B cell (primary cell): ENCODE data around the gene EDAR. TPM values are rescaled to one million over a fixed set of nuclear protein-coding genes. Genes with fewer than 3 reads are reported as not detected.

Source experiments
- ATAC-seq: fragments of 200-7000 bp; cut with Tn5 transposase; one replicate; pipeline ENCODE4 v1.10.0; 2021; ENCODE audit warnings: low read depth, mild to moderate bottlenecking, moderate number of reproducible peaks, moderate library complexity
- CTCF ChIA-PET: fragments of 350-600 bp; sonication (Branson Sonifier 250); formaldehyde crosslinking; loops from one replicate; lab custom pipeline; 2021; ENCODE audit warnings: antibody characterized with exemption, inconsistent platforms; lab: Charles Lee
- POLR2A ChIA-PET: fragments of 350-600 bp; sonication (Branson Sonifier 250); formaldehyde crosslinking; loops from one replicate; lab custom pipeline; 2021; ENCODE audit warnings: antibody characterized with exemption; lab: Charles Lee
- DNase-seq: peaks from one replicate; pipeline ENCODE4 v3.0.0; 2013
- H2AFZ ChIP-seq: 2 replicates; pipeline ENCODE4 v1.6.1; 2012; ENCODE audit warnings: mild to moderate bottlenecking, low read depth, low read length; ENCODE audit not compliant: insufficient read depth, poor library complexity, severe bottlenecking
- H3K27ac ChIP-seq, 2 donors: 1 replicate in 1 of 2; 2 replicates in 1 of 2; pipeline ENCODE4 v1.5.1; 2012 to 2013; ENCODE audit warnings: low read length in 2 of 2, mild to moderate bottlenecking in 2 of 2, moderate library complexity in 1 of 2
- H3K27me3 ChIP-seq, 4 experiments: fragments of 200-600 bp in 1 of 4; sonication (generic) in 1 of 4; replicated peaks in 1 of 4; 1 replicate in 2 of 4; 2 replicates in 2 of 4; pipeline versions ENCODE4 v1.6.1 to v1.7.0; 2013 to 2016; ENCODE audit warnings: low read length in 3 of 4, mild to moderate bottlenecking in 2 of 4, mixed read lengths in 1 of 4, moderate library complexity in 1 of 4; ENCODE audit not compliant: insufficient read depth in 4 of 4, control insufficient read depth in 3 of 4; ENCODE audit errors: control extremely low read depth in 1 of 4
- H3K36me3 ChIP-seq, 2 experiments: replicated peaks in 1 of 2; 1 replicate in 1 of 2; 2 replicates in 1 of 2; pipeline versions ENCODE4 v1.6.1 to v1.7.1; 2013; ENCODE audit warnings: low read length in 1 of 2; ENCODE audit not compliant: insufficient read depth in 2 of 2, control insufficient read depth in 1 of 2; ENCODE audit errors: control extremely low read depth in 1 of 2, extremely low read depth in 1 of 2
- H3K4me1 ChIP-seq, 2 donors: fragments of 200-600 bp in 1 of 2; sonication (generic) in 1 of 2; 1 replicate in 1 of 2; 2 replicates in 1 of 2; pipeline versions ENCODE4 v1.5.1 to v1.6.1; 2013 to 2017; ENCODE audit warnings: low read length in 2 of 2; ENCODE audit not compliant: control insufficient read depth in 2 of 2, insufficient read depth in 2 of 2
- H3K4me2 ChIP-seq: replicated peaks from 2 replicates; pipeline ENCODE3; 2012; ENCODE audit warnings: mild to moderate bottlenecking, low read depth, low read length; ENCODE audit not compliant: poor library complexity, severe bottlenecking
- H3K4me3 ChIP-seq, 5 experiments: fragments of 200-600 bp in 1 of 5; sonication (generic) in 1 of 5; 1 replicate in 3 of 5; 2 replicates in 2 of 5; pipeline versions ENCODE4 v1.5.1 to v1.7.0; 2011 to 2016; ENCODE audit warnings: low read length in 4 of 5, mild to moderate bottlenecking in 4 of 5, low read depth in 2 of 5, control low read depth in 1 of 5, moderate library complexity in 1 of 5; ENCODE audit not compliant: insufficient read depth in 1 of 5; ENCODE audit errors: control extremely low read depth in 1 of 5, extremely low read depth in 1 of 5
- H3K79me2 ChIP-seq: fragments of 200-600 bp; sonication (generic); one replicate; pipeline ENCODE4 v1.6.0; 2016; ENCODE audit warnings: low read length; ENCODE audit not compliant: control insufficient read depth, insufficient read depth
- H3K9ac ChIP-seq: fragments of 200-600 bp; sonication (generic); 2 replicates; pipeline ENCODE4 v1.6.1; 2017; ENCODE audit warnings: mild to moderate bottlenecking, low read length, moderate library complexity
- H3K9me3 ChIP-seq, 3 donors: one replicate each; pipeline versions ENCODE4 v1.6.1 to v1.7.1; 2013; ENCODE audit warnings: low read length in 2 of 3; ENCODE audit not compliant: control insufficient read depth in 2 of 3, insufficient read depth in 1 of 3; ENCODE audit errors: control extremely low read depth in 1 of 3
- H4K20me1 ChIP-seq: 2 replicates; pipeline ENCODE4 v1.6.0; 2012; ENCODE audit warnings: mild to moderate bottlenecking, low read length; ENCODE audit not compliant: insufficient read depth, control insufficient read depth, poor library complexity, severe bottlenecking
- H3K27ac Mint-ChIP-seq: one replicate; pipeline ENCODE4 v1.8.0; 2021; ENCODE audit warnings: mixed read lengths
- H3K27me3 Mint-ChIP-seq: one replicate; pipeline ENCODE4 v1.8.0; 2021; ENCODE audit warnings: mixed read lengths
- H3K4me1 Mint-ChIP-seq: one replicate; pipeline ENCODE4 v1.8.0; 2021; ENCODE audit warnings: mixed read lengths
- H3K4me3 Mint-ChIP-seq: one replicate; pipeline ENCODE4 v1.8.0; 2021; ENCODE audit warnings: mixed read lengths
- H3K9me3 Mint-ChIP-seq: one replicate; pipeline ENCODE4 v1.8.0; 2022; ENCODE audit warnings: mixed read lengths; ENCODE audit not compliant: insufficient read depth
- CTCF ChIP-seq: fragments of 200-600 bp; IDR thresholded peaks from one replicate; pipeline ENCODE4 v1.8.0; 2022; ENCODE audit warnings: antibody characterized with exemption, mild to moderate bottlenecking
- EZH2 ChIP-seq: IDR thresholded peaks from 2 replicates; pipeline ENCODE4 v1.6.1; 2012; ENCODE audit warnings: borderline replicate concordance, low read depth, mild to moderate bottlenecking, moderate library complexity, low read length; ENCODE audit not compliant: insufficient read depth, poor library complexity, severe bottlenecking
- WGBS: methylation state at CpG from one replicate; pipeline ENCODE4 v1.1.5; 2013; ENCODE audit warnings: missing lambda C conversion rate; ENCODE audit not compliant: insufficient coverage; 5-methylcytosine and 5-hydroxymethylcytosine counted together
- intact Hi-C: fragments of 100-400 bp; cut with micrococcal nuclease; formaldehyde crosslinking; loops from one replicate; pipeline ENCODE4 v1.10.0; 2022
- polyA plus RNA-seq: library from polyadenylated mRNA; depleted of rRNA; stranded (reverse); fragments of >200 nt; gene quantifications from 2 replicates; pipeline ENCODE4 v1.2.3, GENCODE V29; 2012
- total RNA-seq, 2 donors: library from RNA; stranded (reverse); fragments of 120-200 nt in 1 of 2; gene quantifications; 1 replicate in 1 of 2; 2 replicates in 1 of 2; pipeline versions ENCODE4 v1.2.3 to v1.2.4, GENCODE V29; 2013 to 2022

Gene EDAR
- total and polyA plus RNA-seq, 2 donors (not counting 1 experiment from before 2014, with no cell fraction given), result 0.03 TPM; not detected in 1

- ATAC-seq (no peak), DNase-seq (no peak)
- no peak for TF ChIP-seq CTCF
- no peak for TF ChIP-seq EZH2
- Histone ChIP-seq H3K36me3 (no peaks in the 10 kb centered on the region), H3K27ac (no peak overlapping the region), H3K4me1 (no peaks in the 10 kb centered on the region), H3K79me2 (no peaks in the 10 kb centered on the region), H3K4me3 (no peak overlapping the region), H4K20me1 (no peaks in the 10 kb centered on the region), H3K9me3 (no peaks in the 10 kb centered on the region), H3K4me2 (no peak overlapping the region), H3K27me3 (no peaks in the 10 kb centered on the region), H3K9ac (no peak overlapping the region), H2AFZ (no peak overlapping the region)
- H3K4me1 Mint-ChIP-seq, result no peaks in the 10 kb centered on the region
- H3K27me3 Mint-ChIP-seq, result peaks cover 18% of the 10 kb centered on the region
- H3K27ac Mint-ChIP-seq, result no peak overlapping the region
- H3K4me3 Mint-ChIP-seq, result no peak overlapping the region
- ChIA-PET CTCF (no interaction called here), POLR2A (no interaction called here)
- no peaks in the 10 kb centered on the region for H3K9me3 Mint-ChIP-seq
- intact Hi-C loops, result no loop called here
- 93% methylated on average over 7 of the region's 7 CpGs for WGBS
These were observed 2.0 kb downstream of the EDAR start for GRCh38 chr2:108986916-108987510.

GRCh38 chr2:108983610-108984009, 5.4 kb downstream of the EDAR start:
- Mint-ChIP-seq H3K27ac (no peak overlapping the region), H3K9me3 (no peaks in the 10 kb centered on the region), H3K4me1 (no peaks in the 10 kb centered on the region), H3K27me3 (peaks cover 6% of the 10 kb centered on the region), H3K4me3 (no peak overlapping the region)
- 87% methylated on average over 13 of the region's 13 CpGs for whole genome bisulfite sequencing
- intact Hi-C loops, result no loop called here
- Histone ChIP-seq H2AFZ (no peak overlapping the region), H3K79me2 (no peaks in the 10 kb centered on the region), H3K27ac (no peak overlapping the region), H3K4me3 (no peak overlapping the region), H3K4me2 (no peak overlapping the region), H3K27me3 (no peaks in the 10 kb centered on the region), H4K20me1 (no peaks in the 10 kb centered on the region), H3K9ac (no peak overlapping the region), H3K4me1 (no peaks in the 10 kb centered on the region), H3K36me3 (no peaks in the 10 kb centered on the region), H3K9me3 (no peaks in the 10 kb centered on the region)
- DNase-seq, result no peak
- ChIA-PET CTCF (no interaction called here), POLR2A (no interaction called here)
- TF ChIP-seq CTCF, result no peak
- no peak for TF ChIP-seq EZH2
- no peak for ATAC-seq
